NAMALWA (cell line): Measurements from ENCODE around the gene CCDC12.

ENCODE experiments used
- DNase-seq: peaks from one replicate; pipeline ENCODE4 v3.0.0-alpha.2; 2015; ENCODE audit warnings: low spot score

The CCDC12 gene

GRCh38 chr3:46996689-46997452 is 20.3 kb upstream of the CCDC12 start:
- DNase-seq, result no peak

- no peak for DNase-seq
Observed at GRCh38 chr3:46995901-46996562, 19.5 kb upstream of the CCDC12 start.

- no peak for DNase-seq
Observed at GRCh38 chr3:46994801-46995731, 18.5 kb upstream of the CCDC12 start.

- no peak for DNase-seq
Observed at GRCh38 chr3:46993986-46994385, 17.4 kb upstream of the CCDC12 start.

- DNase-seq, result no peak
Observed at GRCh38 chr3:46993292-46993691, 16.7 kb upstream of the CCDC12 start.

- DNase-seq, result no peak
Observed at GRCh38 chr3:46992231-46992630, 15.7 kb upstream of the CCDC12 start.

- no peak for DNase-seq
Observed at GRCh38 chr3:46991406-46992165, 15.0 kb upstream of the CCDC12 start.

- DNase-seq, result no peak
Observed at GRCh38 chr3:46990573-46991374, 14.2 kb upstream of the CCDC12 start.

GRCh38 chr3:46989146-46989810 is 12.7 kb upstream of the CCDC12 start:
- no peak for DNase-seq

- no peak for DNase-seq
Observed at GRCh38 chr3:46988616-46989015, 12.1 kb upstream of the CCDC12 start.

- no peak for DNase-seq
Observed at GRCh38 chr3:46987743-46988401, 11.3 kb upstream of the CCDC12 start.

GRCh38 chr3:46987319-46987742 is 10.8 kb upstream of the CCDC12 start:
- no peak for DNase-seq

- DNase-seq, result no peak
Observed at GRCh38 chr3:46986782-46987310, 10.3 kb upstream of the CCDC12 start.

- DNase-seq, result no peak
Observed at GRCh38 chr3:46986055-46986730, 9.6 kb upstream of the CCDC12 start.

GRCh38 chr3:46985588-46985987 is 9.0 kb upstream of the CCDC12 start:
- DNase-seq, result no peak

GRCh38 chr3:46984591-46985459 is 8.3 kb upstream of the CCDC12 start:
- DNase-seq, result no peak

- DNase-seq, result no peak
Observed at GRCh38 chr3:46982546-46982945, 6.0 kb upstream of the CCDC12 start.

- DNase-seq, result no peak
Observed at GRCh38 chr3:46981932-46982471, 5.5 kb upstream of the CCDC12 start.
